Measurements from ENCODE around the gene MRAP.

Gene MRAP

GRCh38 chr21:32347351-32347750 is 48.7 kb downstream of the MRAP start:
- no peak for ATAC-seq
- DNase-seq (ENCODE audit: low spot score in 2 of 2), result no peak
- no peak overlapping the region for H3K4me3 Mint-ChIP-seq
- peaks cover 88% of the 10 kb centered on the region for H3K36me3 Mint-ChIP-seq
- H3K4me1 Mint-ChIP-seq, result no peaks in the 10 kb centered on the region
- no peak overlapping the region for H3K27ac Mint-ChIP-seq
- peaks cover 3% of the 10 kb centered on the region for H3K9me3 Mint-ChIP-seq

DNA sequence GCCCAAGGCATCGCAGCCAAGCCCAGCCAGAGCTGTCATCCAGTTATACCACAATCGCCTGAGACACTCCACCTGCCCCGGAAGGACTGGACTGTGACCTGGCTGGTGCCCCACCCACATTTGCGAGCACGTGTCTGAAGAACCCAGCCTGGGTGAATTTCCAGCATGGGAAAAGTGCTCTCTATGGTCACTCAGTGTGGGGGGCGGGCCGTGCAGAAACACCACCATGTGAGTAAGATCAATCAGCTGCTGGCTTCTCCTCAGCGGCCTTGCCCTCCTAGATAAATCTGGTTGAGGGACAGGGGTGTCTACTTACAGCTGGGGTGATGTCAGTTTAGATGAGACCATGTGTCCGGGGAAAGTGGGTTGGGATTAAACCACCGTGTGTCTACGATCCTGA is 49.3 kb downstream of the MRAP start:
- H3K4me1 Mint-ChIP-seq, result no peaks in the 10 kb centered on the region
- no peak for DNase-seq (ENCODE audit: low spot score in 2 of 2)
- no peak overlapping the region for H3K27ac Mint-ChIP-seq
- peaks cover 3% of the 10 kb centered on the region for H3K9me3 Mint-ChIP-seq
- H3K4me3 Mint-ChIP-seq, result no peak overlapping the region
- H3K36me3 Mint-ChIP-seq, result peaks cover 88% of the 10 kb centered on the region
- no peak for ATAC-seq

GRCh38 chr21:32348604-32349332 is 50.1 kb downstream of the MRAP start:
- Mint-ChIP-seq H3K4me1 (no peaks in the 10 kb centered on the region), H3K36me3 (peaks cover 88% of the 10 kb centered on the region), H3K27ac (peak overlapping the region; percentile 32), H3K4me3 (no peak overlapping the region), H3K9me3 (peaks cover 1% of the 10 kb centered on the region)
- ATAC-seq, result no peak
- no peak for DNase-seq (ENCODE audit: low spot score in 2 of 2)

- no peak overlapping the region for H3K4me3 Mint-ChIP-seq
- peak overlapping the region; percentile 32 for H3K27ac Mint-ChIP-seq
- H3K9me3 Mint-ChIP-seq, result no peaks in the 10 kb centered on the region
- ATAC-seq (no peak), DNase-seq (ENCODE audit: low spot score in 2 of 2) (no peak)
- no peaks in the 10 kb centered on the region for H3K4me1 Mint-ChIP-seq
- peaks cover 88% of the 10 kb centered on the region for H3K36me3 Mint-ChIP-seq
Measured at GRCh38 chr21:32349333-32349944, 50.8 kb downstream of the MRAP start.

DNA sequence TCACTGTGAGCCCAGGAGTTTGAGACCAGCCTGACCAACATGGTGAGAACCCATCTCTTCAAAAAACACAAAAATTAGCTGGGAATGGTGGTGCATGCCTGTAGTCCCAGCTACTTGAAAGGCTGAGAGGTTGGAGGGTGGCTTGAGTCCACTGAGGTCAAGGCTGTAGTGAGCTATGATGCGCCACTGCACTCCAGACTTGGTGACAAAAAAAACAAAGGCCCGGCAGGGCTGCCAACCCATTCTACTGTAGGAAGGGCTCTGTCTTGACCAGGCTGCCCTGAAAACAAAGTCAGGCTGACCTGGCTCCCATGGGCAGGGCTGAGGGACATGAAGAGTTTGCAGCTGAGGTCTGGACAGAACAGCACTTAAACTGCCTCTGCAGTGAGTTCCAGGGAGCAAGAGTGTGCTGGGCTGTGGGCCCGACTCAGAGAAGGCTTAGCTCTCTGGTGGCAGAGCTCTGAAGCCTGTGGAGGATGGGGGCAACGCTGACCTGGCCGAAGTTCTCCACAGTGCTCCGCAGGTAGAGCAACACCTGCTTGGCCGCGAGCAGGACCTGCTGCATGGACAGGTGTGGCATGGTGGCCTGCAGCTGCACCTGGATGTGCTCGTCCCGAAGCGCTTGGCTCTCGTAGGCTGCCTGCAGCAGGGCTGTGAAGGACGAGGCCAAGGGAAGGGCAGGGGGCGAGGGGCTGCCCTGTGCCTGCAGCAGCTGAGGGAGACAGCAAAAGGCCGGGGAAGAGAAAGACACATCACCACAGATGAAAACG is 51.7 kb downstream of the MRAP start:
- H3K9me3 Mint-ChIP-seq, result no peaks in the 10 kb centered on the region
- peak overlapping the region; percentile 32 for H3K27ac Mint-ChIP-seq
- H3K4me3 Mint-ChIP-seq, result no peak overlapping the region
- H3K4me1 Mint-ChIP-seq, result no peaks in the 10 kb centered on the region
- DNase-seq (ENCODE audit: low spot score in 2 of 2) (no peak), ATAC-seq (no peak)
- H3K36me3 Mint-ChIP-seq, result peaks cover 88% of the 10 kb centered on the region

DNA sequence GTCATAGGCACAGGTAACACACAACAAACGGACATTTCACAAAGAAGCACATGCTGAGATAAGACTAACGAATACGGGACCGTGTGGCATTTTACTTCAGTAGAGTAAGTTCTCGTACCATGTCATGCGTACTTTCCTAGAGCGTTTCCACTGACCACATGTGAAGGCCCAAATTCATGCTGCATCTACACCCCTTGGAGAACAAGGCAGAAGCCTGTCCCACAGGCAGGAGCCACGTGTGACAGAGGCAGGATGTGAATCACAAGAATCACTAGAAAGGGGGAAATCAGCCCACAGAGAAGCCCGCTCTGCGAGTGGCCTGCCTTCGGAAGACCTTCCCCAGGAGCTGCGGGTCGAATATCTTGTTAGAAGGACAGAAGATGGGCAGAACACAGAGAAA is 52.3 kb downstream of the MRAP start:
- H3K27ac Mint-ChIP-seq, result peak overlapping the region; percentile 32
- H3K36me3 Mint-ChIP-seq, result peaks cover 88% of the 10 kb centered on the region
- no peaks in the 10 kb centered on the region for H3K9me3 Mint-ChIP-seq
- no peak overlapping the region for H3K4me3 Mint-ChIP-seq
- DNase-seq (ENCODE audit: low spot score in 2 of 2) (no peak), ATAC-seq (no peak)
- H3K4me1 Mint-ChIP-seq, result no peaks in the 10 kb centered on the region

- Mint-ChIP-seq H3K27ac (peak overlapping the region; percentile 23), H3K4me1 (no peaks in the 10 kb centered on the region), H3K4me3 (no peak overlapping the region), H3K36me3 (peaks cover 88% of the 10 kb centered on the region), H3K9me3 (no peaks in the 10 kb centered on the region)
- ATAC-seq (no peak), DNase-seq (ENCODE audit: low spot score in 2 of 2) (no peak)
Measured at GRCh38 chr21:32351428-32351827, 52.8 kb downstream of the MRAP start.

- peak overlapping the region; percentile 23 for H3K27ac Mint-ChIP-seq
- peaks cover 92% of the 10 kb centered on the region for H3K36me3 Mint-ChIP-seq
- no peak overlapping the region for H3K4me3 Mint-ChIP-seq
- DNase-seq (ENCODE audit: low spot score in 2 of 2) (no peak), ATAC-seq (no peak)
- no peaks in the 10 kb centered on the region for H3K9me3 Mint-ChIP-seq
- no peaks in the 10 kb centered on the region for H3K4me1 Mint-ChIP-seq
Measured at GRCh38 chr21:32352526-32352925, 53.9 kb downstream of the MRAP start.

GRCh38 chr21:32353002-32353711 is 54.5 kb downstream of the MRAP start:
- peaks cover 97% of the 10 kb centered on the region for H3K36me3 Mint-ChIP-seq
- H3K27ac Mint-ChIP-seq, result peak overlapping the region; percentile 23
- H3K4me3 Mint-ChIP-seq, result no peak overlapping the region
- no peak for ATAC-seq
- no peaks in the 10 kb centered on the region for H3K9me3 Mint-ChIP-seq
- no peaks in the 10 kb centered on the region for H3K4me1 Mint-ChIP-seq
- no peak for DNase-seq (ENCODE audit: low spot score in 2 of 2)

DNA sequence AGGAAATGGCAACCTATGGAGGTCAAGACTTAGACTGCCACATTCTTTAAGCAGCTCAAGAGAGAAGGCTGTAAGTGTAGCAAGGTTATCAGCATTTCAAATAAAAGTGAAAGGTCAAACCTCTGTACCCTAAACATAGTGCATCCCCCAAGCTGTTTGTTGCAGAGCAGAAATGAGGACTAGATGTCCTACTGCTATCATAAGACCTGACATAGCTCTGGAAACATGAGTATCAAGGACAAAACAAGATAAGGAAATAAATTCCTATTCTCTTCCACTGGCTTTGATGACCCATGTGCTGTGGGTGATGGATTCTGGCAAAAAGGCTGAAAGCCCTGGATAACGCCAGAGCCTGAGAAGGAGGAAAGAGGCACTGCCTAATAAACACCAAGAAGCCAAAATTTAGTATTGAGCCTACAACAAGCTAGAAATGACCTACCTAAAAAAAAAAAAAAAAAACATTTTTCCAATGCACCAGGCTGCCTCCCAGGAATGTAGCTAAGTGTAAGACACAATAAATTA is 58.3 kb downstream of the MRAP start:
- peaks cover 99% of the 10 kb centered on the region for H3K36me3 Mint-ChIP-seq
- ATAC-seq, result no peak
- DNase-seq (ENCODE audit: low spot score in 2 of 2), result no peak
- H3K4me3 Mint-ChIP-seq, result no peak overlapping the region
- H3K9me3 Mint-ChIP-seq, result no peaks in the 10 kb centered on the region
- H3K27ac Mint-ChIP-seq, result peak overlapping the region; percentile 32
- no peaks in the 10 kb centered on the region for H3K4me1 Mint-ChIP-seq

DNA sequence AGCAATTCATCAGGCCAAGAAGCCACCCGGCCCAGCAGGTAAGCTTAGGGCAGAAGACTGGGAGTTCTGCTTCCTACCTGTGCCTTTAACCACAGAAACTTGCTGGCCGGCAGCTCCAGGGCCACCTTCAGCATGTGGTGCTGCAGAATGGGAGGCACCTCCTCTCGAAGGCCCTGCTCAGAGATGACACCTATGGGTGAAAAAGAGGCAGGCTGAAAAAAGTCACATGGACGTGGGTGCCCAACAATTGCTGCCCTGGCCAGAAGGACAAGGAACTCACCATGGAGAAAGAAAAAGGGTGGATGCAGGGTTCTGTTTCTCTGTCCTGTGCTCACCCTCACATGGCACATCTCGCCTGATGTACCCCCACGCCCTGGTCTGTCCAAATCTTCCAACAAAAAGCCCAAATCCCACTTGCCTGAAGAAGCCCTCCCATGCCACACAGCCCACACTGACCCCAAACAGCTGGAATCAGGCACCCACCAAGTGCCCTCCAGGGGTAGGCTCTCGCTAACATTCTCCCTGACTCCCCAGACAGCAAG is 61.1 kb downstream of the MRAP start:
- Mint-ChIP-seq H3K4me1 (no peaks in the 10 kb centered on the region), H3K9me3 (no peaks in the 10 kb centered on the region), H3K4me3 (no peak overlapping the region), H3K36me3 (peaks cover 99% of the 10 kb centered on the region), H3K27ac (no peak overlapping the region)
- ATAC-seq, result no peak
- DNase-seq (ENCODE audit: low spot score in 2 of 2), result no peak

- H3K27ac Mint-ChIP-seq, result peak overlapping the region; percentile 55
- no peaks in the 10 kb centered on the region for H3K9me3 Mint-ChIP-seq
- H3K36me3 Mint-ChIP-seq, result peaks cover 99% of the 10 kb centered on the region
- H3K4me1 Mint-ChIP-seq, result no peaks in the 10 kb centered on the region
- ATAC-seq, result no peak
- no peak for DNase-seq (ENCODE audit: low spot score in 2 of 2)
- no peak overlapping the region for H3K4me3 Mint-ChIP-seq
Measured at GRCh38 chr21:32360401-32360975, 61.8 kb downstream of the MRAP start.

Measured in stimulated activated effector memory CD8-positive, alpha-beta T cell treated with anti-CD3 and anti-CD28 coated beads, Interleukin-12 subunit alpha, Interleukin-12 subunit beta, amount 100 ng/mL, for 72 hours (primary cell).